Measurements from ENCODE around the gene GSE1. TPM values are rescaled to one million over a fixed set of nuclear protein-coding genes. Genes with fewer than 3 reads are reported as not detected.
A peak's percentile ranks its signal among the peaks of the same experiment; 100 is the strongest.

GSE1 gene
- total RNA-seq, 1 experiment from 2014 or later, result 7.0 TPM

DNA sequence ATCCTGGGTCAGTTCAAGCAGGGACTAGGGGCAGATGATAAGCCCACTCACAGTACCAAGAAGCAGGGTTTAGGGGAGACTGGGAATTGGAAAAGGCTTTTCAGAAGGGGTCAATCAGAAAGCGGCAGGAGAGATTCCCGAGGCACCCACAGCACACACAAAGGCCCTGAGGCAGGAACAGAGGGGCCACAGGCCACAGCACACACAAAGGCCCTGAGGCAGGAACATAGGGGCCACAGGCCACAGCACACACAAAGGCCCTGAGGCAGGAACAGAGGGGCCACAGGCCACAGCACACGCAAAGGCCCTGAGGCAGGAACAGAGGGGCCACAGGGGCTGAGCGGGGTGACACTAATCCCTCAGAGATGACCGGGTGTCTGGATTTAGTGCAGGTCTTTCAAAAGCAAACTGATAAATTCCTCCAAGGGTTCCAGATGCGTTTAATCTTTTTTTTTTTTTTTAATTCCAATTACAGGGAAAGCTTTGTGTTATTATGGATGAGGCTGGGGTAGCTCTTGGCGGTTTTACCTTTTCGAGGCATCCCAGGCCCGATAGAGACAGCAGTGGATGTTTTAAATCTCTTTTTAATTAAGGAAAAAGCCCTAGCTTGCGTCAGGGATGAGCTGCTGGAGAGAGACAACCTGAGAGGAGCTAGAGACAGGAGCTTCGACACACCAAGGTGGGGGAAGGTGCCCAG, 106.6 kb downstream of the GSE1 start:
- DNase-seq (ENCODE audit: low read depth), result no peak

DNA sequence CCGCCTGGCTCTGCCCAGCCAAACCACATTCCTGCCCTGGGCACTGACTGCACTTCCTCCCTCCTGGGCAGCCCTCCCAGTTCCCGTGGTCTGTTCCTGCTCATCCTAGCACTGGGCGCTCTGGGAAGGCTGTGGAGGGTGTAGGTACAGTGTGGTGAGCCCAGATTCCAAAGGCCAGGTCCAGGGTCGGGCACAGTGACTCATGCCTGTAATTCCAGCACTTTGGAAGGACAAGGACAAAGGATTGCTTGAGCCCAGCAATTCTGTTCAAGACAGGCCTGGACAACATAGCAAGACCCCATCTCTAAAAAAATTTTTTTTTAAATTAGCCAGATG, 107.1 kb downstream of the GSE1 start:
- DNase-seq (ENCODE audit: low read depth), result peak; percentile 74

- DNase-seq (ENCODE audit: low read depth), result no peak
Observed at GRCh38 chr16:85722128-85722893, 109.2 kb downstream of the GSE1 start.

GRCh38 chr16:85724126-85724879, 111.2 kb downstream of the GSE1 start:
- DNase-seq (ENCODE audit: low read depth), result no peak

GRCh38 chr16:85724936-85725335, 111.8 kb downstream of the GSE1 start:
- DNase-seq (ENCODE audit: low read depth), result no peak

Other genes with a start within 250 kb of the GSE1 start
- gene GINS2, start 75.6 kb downstream of the GSE1 start, total RNA-seq (2014; rRNA removed; shearing (Covaris generic)), result 28.5 and 34.2 TPM in 2 replicates
- gene C16orf74, start 137.8 kb downstream of the GSE1 start, total RNA-seq (2014; rRNA removed; shearing (Covaris generic)), result 3.9 and 6.2 TPM in 2 replicates
- 46.9 and 51.4 TPM in 2 replicates for gene EMC8, start 186.2 kb downstream of the GSE1 start, total RNA-seq (2014; rRNA removed; shearing (Covaris generic))
- gene COX4I1, start 186.4 kb downstream of the GSE1 start, total RNA-seq (2014; rRNA removed; shearing (Covaris generic)), result 560 and 594 TPM in 2 replicates